ENCODE data around the gene PRKCD. TPM values are rescaled to one million over a fixed set of nuclear protein-coding genes. Genes with fewer than 3 reads are reported as not detected.

Gene PRKCD
- total and polyA plus RNA-seq, 9 of the 15 experiments (the other 6 are each of a cell fraction or from before 2014, with no cell fraction given): 2.5 to 19.5 (median 6.1) TPM

- no peak for TF ChIP-seq KAT8 (IDR thresholded peaks at IDR 0.05; ENCODE audit: low read depth)
- TF ChIP-seq JUN (IDR thresholded peaks at IDR 0.05; ENCODE audit: borderline replicate concordance, low read depth, low read length): no peak
- TF ChIP-seq JUN (CRISPR knock-in tag; IDR thresholded peaks at IDR 0.05; ENCODE audit: borderline replicate concordance): no peak
- no peak for TF ChIP-seq PKNOX1 (IDR thresholded peaks at IDR 0.05)
- TF ChIP-seq RBM25 (IDR thresholded peaks at IDR 0.05; ENCODE audit: low read depth, low read length, severe bottlenecking): no peak
- no peak for TF ChIP-seq HOMEZ (CRISPR knock-in tag; IDR thresholded peaks at IDR 0.05)
- no peak for TF ChIP-seq TGIF2 (CRISPR knock-in tag; IDR thresholded peaks at IDR 0.05)
- TF ChIP-seq ZNF551 (CRISPR knock-in tag; IDR thresholded peaks at IDR 0.05): no peak
- no peak for TF ChIP-seq CHD7 (IDR thresholded peaks at IDR 0.05; ENCODE audit: low read depth, low read length)
- TF ChIP-seq ASH1L (IDR thresholded peaks at IDR 0.05; ENCODE audit: borderline replicate concordance, low read depth, partially characterized antibody): no peak
Measured at GRCh38 chr3:53236112-53236841, 75.3 kb downstream of the PRKCD start (continued).
